Loucy (cell line): Measurements from ENCODE around the gene CENPP.

Experiments
- CTCF ChIP-seq: fragments of 200-600 bp; sonication (generic); conservative IDR thresholded peaks from 2 replicates; pipeline ENCODE4 v1.5.1; 2014; ENCODE audit warnings: mild to moderate bottlenecking, antibody characterized with exemption, low read length
- EZH2phosphoT487 ChIP-seq: fragments of 200-600 bp; IDR thresholded peaks from 2 replicates; pipeline ENCODE4 v1.6.1; 2018; ENCODE audit warnings: antibody characterized with exemption, mild to moderate bottlenecking, moderate library complexity, borderline replicate concordance

- TF ChIP-seq CTCF (no peak), EZH2phosphoT487 (no peak)
These were observed 47.6 kb upstream of the CENPP start for GRCh38 chr9:92278110-92278509.
